WTC11 (cell line): ENCODE data around the gene CNOT10. TPM values are rescaled to one million over a fixed set of nuclear protein-coding genes. Genes with fewer than 3 reads are reported as not detected.
A peak's percentile ranks its signal among the peaks of the same experiment; 100 is the strongest.

Experiments
- CREB1 ChIP-seq: sonication (generic); formaldehyde crosslinking; IDR thresholded peaks from 2 replicates; pipeline ENCODE4 v1.8.0; 2023; ENCODE audit warnings: mild to moderate bottlenecking, missing genetic modification reagents
- FOXJ3 ChIP-seq: sonication (generic); formaldehyde crosslinking; IDR thresholded peaks from 2 replicates; pipeline ENCODE4 v1.9.0; 2021; ENCODE audit warnings: missing genetic modification reagents, mild to moderate bottlenecking, borderline replicate concordance
- FOXK1 ChIP-seq: sonication (generic); formaldehyde crosslinking; IDR thresholded peaks from 2 replicates; pipeline ENCODE4 v1.8.0; 2022; ENCODE audit warnings: mild to moderate bottlenecking, moderate library complexity, missing genetic modification reagents
- GRHL2 ChIP-seq: fragments of 250-450 bp; sonication (Bioruptor Pico); IDR thresholded peaks from 2 replicates; pipeline ENCODE4 v1.8.0; 2022; ENCODE audit warnings: mild to moderate bottlenecking, moderate library complexity; ENCODE audit not compliant: insufficient replicate concordance, severe bottlenecking
- JUN ChIP-seq: sonication (generic); formaldehyde crosslinking; IDR thresholded peaks from 2 replicates; pipeline ENCODE4 v1.8.0; 2023; ENCODE audit warnings: mild to moderate bottlenecking, missing genetic modification reagents
- KAT7 ChIP-seq: sonication (generic); formaldehyde crosslinking; IDR thresholded peaks from 2 replicates; pipeline ENCODE4 v1.8.1; 2023; ENCODE audit warnings: missing genetic modification reagents, mild to moderate bottlenecking, borderline replicate concordance
- NFATC4 ChIP-seq: fragments of 250-450 bp; sonication (Bioruptor Pico); IDR thresholded peaks from 2 replicates; pipeline ENCODE4 v1.9.0; 2021; ENCODE audit warnings: mild to moderate bottlenecking
- PRRX2 ChIP-seq: fragments of 250-450 bp; sonication (Bioruptor Pico); IDR thresholded peaks from 2 replicates; pipeline ENCODE4 v1.8.0; 2021; ENCODE audit warnings: mild to moderate bottlenecking
- SMAD3 ChIP-seq: sonication (generic); formaldehyde crosslinking; IDR thresholded peaks from 2 replicates; pipeline ENCODE4 v1.8.0; 2022; ENCODE audit warnings: missing genetic modification reagents, mild to moderate bottlenecking, borderline replicate concordance
- TEAD1 ChIP-seq: sonication (generic); formaldehyde crosslinking; IDR thresholded peaks from 2 replicates; pipeline ENCODE4 v1.8.0; 2022; ENCODE audit warnings: mild to moderate bottlenecking, missing genetic modification reagents
- TEAD4 ChIP-seq: sonication (generic); formaldehyde crosslinking; IDR thresholded peaks from 2 replicates; pipeline ENCODE4 v1.8.0; 2022; ENCODE audit warnings: mild to moderate bottlenecking, missing genetic modification reagents
- TP53 ChIP-seq: sonication (generic); formaldehyde crosslinking; IDR thresholded peaks from 2 replicates; pipeline ENCODE4 v1.8.1; 2023; ENCODE audit warnings: mild to moderate bottlenecking, missing genetic modification reagents
- ZNF121 ChIP-seq: sonication (generic); formaldehyde crosslinking; IDR thresholded peaks from 2 replicates; pipeline ENCODE4 v1.8.0; 2023; ENCODE audit warnings: missing genetic modification reagents
- ZNF263 ChIP-seq: sonication (generic); formaldehyde crosslinking; IDR thresholded peaks from 2 replicates; pipeline ENCODE4 v1.8.1; 2022; ENCODE audit warnings: low read depth, mild to moderate bottlenecking, moderate library complexity, missing genetic modification reagents
- total RNA-seq: library from RNA; stranded (reverse); gene quantifications from 3 replicates; pipeline ENCODE4 v1.2.3, GENCODE V29; 2021
- TF ChIP-seq, protein P1 (sequence below): sonication (generic); formaldehyde crosslinking; IDR thresholded peaks from 2 replicates; pipeline ENCODE4 v1.8.1; 2023; ENCODE audit warnings: mild to moderate bottlenecking, missing genetic modification reagents, moderate library complexity
- TF ChIP-seq, protein P2 (sequence below): fragments of 250-450 bp; sonication (Bioruptor Pico); IDR thresholded peaks from 2 replicates; pipeline ENCODE4 v1.9.0; 2021; ENCODE audit warnings: mild to moderate bottlenecking
- TF ChIP-seq, protein P3 (sequence below): sonication (generic); formaldehyde crosslinking; IDR thresholded peaks from 2 replicates; pipeline ENCODE4 v1.8.0; 2022; ENCODE audit warnings: mild to moderate bottlenecking, missing genetic modification reagents
- TF ChIP-seq, protein P4 (sequence below): sonication (generic); formaldehyde crosslinking; IDR thresholded peaks from 2 replicates; pipeline ENCODE4 v1.8.0; 2023; ENCODE audit warnings: missing genetic modification reagents, mild to moderate bottlenecking, borderline replicate concordance
- TF ChIP-seq, protein P5 (sequence below): sonication (generic); formaldehyde crosslinking; IDR thresholded peaks from 2 replicates; pipeline ENCODE4 v1.8.1; 2023; ENCODE audit warnings: mild to moderate bottlenecking, missing genetic modification reagents, borderline replicate concordance
- TF ChIP-seq, protein P6 (sequence below): sonication (generic); formaldehyde crosslinking; IDR thresholded peaks from 2 replicates; pipeline ENCODE4 v1.8.0; 2023; ENCODE audit warnings: missing genetic modification reagents
- TF ChIP-seq, protein P7 (sequence below): sonication (generic); formaldehyde crosslinking; IDR thresholded peaks from 2 replicates; pipeline ENCODE4 v1.8.1; 2022; ENCODE audit warnings: low read depth, missing genetic modification reagents, borderline replicate concordance
- TF ChIP-seq, protein P8 (sequence below): sonication (generic); formaldehyde crosslinking; IDR thresholded peaks from 2 replicates; pipeline ENCODE4 v1.8.1; 2023; ENCODE audit warnings: mild to moderate bottlenecking, missing genetic modification reagents
- TF ChIP-seq, protein P9 (sequence below): fragments of 250-450 bp; sonication (Bioruptor Pico); IDR thresholded peaks from 2 replicates; pipeline ENCODE4 v1.8.0; 2021; ENCODE audit warnings: mild to moderate bottlenecking

CNOT10 gene
- total RNA-seq, 1 experiment from 2014 or later: 38.7 TPM

DNA sequence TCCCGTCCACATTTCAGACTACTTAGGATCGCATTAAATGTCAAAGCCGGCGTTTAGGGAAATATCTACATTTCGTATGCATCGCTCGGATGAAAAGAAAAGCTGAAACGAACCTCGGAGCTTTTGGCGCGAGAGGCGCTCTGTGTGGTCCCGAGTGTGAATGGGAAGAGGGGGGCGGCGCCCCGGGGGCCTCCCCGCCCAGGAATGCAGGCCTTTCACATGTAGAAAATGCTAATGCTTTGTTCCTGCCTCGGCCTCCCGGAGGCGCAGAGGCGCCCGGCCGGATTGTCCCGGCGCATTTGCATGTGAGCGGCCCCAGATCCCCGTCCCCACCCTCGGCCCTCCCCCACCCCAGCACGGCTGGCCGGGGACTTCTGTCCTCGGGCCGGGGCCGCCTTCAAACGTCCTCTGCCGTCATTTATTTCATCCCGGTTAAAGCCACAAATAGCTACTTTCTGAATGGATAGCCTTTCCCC is 95.8 kb downstream of the CNOT10 start (continued):
- TF ChIP-seq FOXK1 (CRISPR knock-in tag) (peak; percentile 34; the same call in 1 of the 2 replicates), CREB1 (0 out of 2 replicates have a peak, but pooled peaks have one; percentile 25), SMAD3 (CRISPR knock-in tag) (0 out of 2 replicates have a peak, but pooled peaks have one; percentile 21), ZNF121 (CRISPR knock-in tag) (peak; percentile 45; the same call in 1 of the 2 replicates), ZNF263 (CRISPR knock-in tag) (no peak), TEAD4 (CRISPR knock-in tag) (0 out of 2 replicates have a peak, but pooled peaks have one; percentile 77), TP53 (peak; percentile 69; the same call in 1 of the 2 replicates), FOXJ3 (CRISPR knock-in tag) (no peak; the same call in 1 of the 2 replicates), PRRX2 (CRISPR knock-in tag) (0 out of 2 replicates have a peak, but pooled peaks have one; percentile 43), NFATC4 (CRISPR knock-in tag) (no peak), TEAD1 (CRISPR knock-in tag) (peak; percentile 93; the same call in 1 of the 2 replicates), KAT7 (CRISPR knock-in tag) (0 out of 2 replicates have a peak, but pooled peaks have one; percentile 16), GRHL2 (no peak), JUN (CRISPR knock-in tag) (no peak)
- TF ChIP-seq, protein P1, sequence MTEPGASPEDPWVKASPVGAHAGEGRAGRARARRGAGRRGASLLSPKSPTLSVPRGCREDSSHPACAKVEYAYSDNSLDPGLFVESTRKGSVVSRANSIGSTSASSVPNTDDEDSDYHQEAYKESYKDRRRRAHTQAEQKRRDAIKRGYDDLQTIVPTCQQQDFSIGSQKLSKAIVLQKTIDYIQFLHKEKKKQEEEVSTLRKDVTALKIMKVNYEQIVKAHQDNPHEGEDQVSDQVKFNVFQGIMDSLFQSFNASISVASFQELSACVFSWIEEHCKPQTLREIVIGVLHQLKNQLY (CRISPR knock-in tag): no peak
- TF ChIP-seq, protein P2, sequence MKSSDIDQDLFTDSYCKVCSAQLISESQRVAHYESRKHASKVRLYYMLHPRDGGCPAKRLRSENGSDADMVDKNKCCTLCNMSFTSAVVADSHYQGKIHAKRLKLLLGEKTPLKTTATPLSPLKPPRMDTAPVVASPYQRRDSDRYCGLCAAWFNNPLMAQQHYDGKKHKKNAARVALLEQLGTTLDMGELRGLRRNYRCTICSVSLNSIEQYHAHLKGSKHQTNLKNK (CRISPR knock-in tag): peak; percentile 68; the same call in 1 of the 2 replicates
- TF ChIP-seq, protein P3, sequence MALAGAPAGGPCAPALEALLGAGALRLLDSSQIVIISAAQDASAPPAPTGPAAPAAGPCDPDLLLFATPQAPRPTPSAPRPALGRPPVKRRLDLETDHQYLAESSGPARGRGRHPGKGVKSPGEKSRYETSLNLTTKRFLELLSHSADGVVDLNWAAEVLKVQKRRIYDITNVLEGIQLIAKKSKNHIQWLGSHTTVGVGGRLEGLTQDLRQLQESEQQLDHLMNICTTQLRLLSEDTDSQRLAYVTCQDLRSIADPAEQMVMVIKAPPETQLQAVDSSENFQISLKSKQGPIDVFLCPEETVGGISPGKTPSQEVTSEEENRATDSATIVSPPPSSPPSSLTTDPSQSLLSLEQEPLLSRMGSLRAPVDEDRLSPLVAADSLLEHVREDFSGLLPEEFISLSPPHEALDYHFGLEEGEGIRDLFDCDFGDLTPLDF: 0 out of 2 replicates have a peak, but pooled peaks have one; percentile 67
- TF ChIP-seq, protein P4, sequence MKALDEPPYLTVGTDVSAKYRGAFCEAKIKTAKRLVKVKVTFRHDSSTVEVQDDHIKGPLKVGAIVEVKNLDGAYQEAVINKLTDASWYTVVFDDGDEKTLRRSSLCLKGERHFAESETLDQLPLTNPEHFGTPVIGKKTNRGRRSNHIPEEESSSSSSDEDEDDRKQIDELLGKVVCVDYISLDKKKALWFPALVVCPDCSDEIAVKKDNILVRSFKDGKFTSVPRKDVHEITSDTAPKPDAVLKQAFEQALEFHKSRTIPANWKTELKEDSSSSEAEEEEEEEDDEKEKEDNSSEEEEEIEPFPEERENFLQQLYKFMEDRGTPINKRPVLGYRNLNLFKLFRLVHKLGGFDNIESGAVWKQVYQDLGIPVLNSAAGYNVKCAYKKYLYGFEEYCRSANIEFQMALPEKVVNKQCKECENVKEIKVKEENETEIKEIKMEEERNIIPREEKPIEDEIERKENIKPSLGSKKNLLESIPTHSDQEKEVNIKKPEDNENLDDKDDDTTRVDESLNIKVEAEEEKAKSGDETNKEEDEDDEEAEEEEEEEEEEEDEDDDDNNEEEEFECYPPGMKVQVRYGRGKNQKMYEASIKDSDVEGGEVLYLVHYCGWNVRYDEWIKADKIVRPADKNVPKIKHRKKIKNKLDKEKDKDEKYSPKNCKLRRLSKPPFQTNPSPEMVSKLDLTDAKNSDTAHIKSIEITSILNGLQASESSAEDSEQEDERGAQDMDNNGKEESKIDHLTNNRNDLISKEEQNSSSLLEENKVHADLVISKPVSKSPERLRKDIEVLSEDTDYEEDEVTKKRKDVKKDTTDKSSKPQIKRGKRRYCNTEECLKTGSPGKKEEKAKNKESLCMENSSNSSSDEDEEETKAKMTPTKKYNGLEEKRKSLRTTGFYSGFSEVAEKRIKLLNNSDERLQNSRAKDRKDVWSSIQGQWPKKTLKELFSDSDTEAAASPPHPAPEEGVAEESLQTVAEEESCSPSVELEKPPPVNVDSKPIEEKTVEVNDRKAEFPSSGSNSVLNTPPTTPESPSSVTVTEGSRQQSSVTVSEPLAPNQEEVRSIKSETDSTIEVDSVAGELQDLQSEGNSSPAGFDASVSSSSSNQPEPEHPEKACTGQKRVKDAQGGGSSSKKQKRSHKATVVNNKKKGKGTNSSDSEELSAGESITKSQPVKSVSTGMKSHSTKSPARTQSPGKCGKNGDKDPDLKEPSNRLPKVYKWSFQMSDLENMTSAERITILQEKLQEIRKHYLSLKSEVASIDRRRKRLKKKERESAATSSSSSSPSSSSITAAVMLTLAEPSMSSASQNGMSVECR (CRISPR knock-in tag): no peak
- TF ChIP-seq, protein P5, sequence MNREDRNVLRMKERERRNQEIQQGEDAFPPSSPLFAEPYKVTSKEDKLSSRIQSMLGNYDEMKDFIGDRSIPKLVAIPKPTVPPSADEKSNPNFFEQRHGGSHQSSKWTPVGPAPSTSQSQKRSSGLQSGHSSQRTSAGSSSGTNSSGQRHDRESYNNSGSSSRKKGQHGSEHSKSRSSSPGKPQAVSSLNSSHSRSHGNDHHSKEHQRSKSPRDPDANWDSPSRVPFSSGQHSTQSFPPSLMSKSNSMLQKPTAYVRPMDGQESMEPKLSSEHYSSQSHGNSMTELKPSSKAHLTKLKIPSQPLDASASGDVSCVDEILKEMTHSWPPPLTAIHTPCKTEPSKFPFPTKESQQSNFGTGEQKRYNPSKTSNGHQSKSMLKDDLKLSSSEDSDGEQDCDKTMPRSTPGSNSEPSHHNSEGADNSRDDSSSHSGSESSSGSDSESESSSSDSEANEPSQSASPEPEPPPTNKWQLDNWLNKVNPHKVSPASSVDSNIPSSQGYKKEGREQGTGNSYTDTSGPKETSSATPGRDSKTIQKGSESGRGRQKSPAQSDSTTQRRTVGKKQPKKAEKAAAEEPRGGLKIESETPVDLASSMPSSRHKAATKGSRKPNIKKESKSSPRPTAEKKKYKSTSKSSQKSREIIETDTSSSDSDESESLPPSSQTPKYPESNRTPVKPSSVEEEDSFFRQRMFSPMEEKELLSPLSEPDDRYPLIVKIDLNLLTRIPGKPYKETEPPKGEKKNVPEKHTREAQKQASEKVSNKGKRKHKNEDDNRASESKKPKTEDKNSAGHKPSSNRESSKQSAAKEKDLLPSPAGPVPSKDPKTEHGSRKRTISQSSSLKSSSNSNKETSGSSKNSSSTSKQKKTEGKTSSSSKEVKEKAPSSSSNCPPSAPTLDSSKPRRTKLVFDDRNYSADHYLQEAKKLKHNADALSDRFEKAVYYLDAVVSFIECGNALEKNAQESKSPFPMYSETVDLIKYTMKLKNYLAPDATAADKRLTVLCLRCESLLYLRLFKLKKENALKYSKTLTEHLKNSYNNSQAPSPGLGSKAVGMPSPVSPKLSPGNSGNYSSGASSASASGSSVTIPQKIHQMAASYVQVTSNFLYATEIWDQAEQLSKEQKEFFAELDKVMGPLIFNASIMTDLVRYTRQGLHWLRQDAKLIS: peak; percentile 91; the same call in 1 of the 2 replicates
- TF ChIP-seq, protein P6, sequence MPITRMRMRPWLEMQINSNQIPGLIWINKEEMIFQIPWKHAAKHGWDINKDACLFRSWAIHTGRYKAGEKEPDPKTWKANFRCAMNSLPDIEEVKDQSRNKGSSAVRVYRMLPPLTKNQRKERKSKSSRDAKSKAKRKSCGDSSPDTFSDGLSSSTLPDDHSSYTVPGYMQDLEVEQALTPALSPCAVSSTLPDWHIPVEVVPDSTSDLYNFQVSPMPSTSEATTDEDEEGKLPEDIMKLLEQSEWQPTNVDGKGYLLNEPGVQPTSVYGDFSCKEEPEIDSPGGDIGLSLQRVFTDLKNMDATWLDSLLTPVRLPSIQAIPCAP (CRISPR knock-in tag): no peak
- TF ChIP-seq, protein P7, sequence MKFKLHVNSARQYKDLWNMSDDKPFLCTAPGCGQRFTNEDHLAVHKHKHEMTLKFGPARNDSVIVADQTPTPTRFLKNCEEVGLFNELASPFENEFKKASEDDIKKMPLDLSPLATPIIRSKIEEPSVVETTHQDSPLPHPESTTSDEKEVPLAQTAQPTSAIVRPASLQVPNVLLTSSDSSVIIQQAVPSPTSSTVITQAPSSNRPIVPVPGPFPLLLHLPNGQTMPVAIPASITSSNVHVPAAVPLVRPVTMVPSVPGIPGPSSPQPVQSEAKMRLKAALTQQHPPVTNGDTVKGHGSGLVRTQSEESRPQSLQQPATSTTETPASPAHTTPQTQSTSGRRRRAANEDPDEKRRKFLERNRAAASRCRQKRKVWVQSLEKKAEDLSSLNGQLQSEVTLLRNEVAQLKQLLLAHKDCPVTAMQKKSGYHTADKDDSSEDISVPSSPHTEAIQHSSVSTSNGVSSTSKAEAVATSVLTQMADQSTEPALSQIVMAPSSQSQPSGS (CRISPR knock-in tag): no peak
- TF ChIP-seq, protein P8, sequence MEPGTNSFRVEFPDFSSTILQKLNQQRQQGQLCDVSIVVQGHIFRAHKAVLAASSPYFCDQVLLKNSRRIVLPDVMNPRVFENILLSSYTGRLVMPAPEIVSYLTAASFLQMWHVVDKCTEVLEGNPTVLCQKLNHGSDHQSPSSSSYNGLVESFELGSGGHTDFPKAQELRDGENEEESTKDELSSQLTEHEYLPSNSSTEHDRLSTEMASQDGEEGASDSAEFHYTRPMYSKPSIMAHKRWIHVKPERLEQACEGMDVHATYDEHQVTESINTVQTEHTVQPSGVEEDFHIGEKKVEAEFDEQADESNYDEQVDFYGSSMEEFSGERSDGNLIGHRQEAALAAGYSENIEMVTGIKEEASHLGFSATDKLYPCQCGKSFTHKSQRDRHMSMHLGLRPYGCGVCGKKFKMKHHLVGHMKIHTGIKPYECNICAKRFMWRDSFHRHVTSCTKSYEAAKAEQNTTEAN (CRISPR knock-in tag): peak; percentile 72
- TF ChIP-seq, protein P9, sequence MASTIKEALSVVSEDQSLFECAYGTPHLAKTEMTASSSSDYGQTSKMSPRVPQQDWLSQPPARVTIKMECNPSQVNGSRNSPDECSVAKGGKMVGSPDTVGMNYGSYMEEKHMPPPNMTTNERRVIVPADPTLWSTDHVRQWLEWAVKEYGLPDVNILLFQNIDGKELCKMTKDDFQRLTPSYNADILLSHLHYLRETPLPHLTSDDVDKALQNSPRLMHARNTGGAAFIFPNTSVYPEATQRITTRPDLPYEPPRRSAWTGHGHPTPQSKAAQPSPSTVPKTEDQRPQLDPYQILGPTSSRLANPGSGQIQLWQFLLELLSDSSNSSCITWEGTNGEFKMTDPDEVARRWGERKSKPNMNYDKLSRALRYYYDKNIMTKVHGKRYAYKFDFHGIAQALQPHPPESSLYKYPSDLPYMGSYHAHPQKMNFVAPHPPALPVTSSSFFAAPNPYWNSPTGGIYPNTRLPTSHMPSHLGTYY (CRISPR knock-in tag): 0 out of 2 replicates have a peak, but pooled peaks have one; percentile 48
